DMS53 (cell line): ENCODE results near the gene ZNF12.

Experiments
- DNase-seq: peaks from one replicate; lab custom pipeline; 2025; lab: John Stamatoyannopoulos, UW

The ZNF12 gene

DNA sequence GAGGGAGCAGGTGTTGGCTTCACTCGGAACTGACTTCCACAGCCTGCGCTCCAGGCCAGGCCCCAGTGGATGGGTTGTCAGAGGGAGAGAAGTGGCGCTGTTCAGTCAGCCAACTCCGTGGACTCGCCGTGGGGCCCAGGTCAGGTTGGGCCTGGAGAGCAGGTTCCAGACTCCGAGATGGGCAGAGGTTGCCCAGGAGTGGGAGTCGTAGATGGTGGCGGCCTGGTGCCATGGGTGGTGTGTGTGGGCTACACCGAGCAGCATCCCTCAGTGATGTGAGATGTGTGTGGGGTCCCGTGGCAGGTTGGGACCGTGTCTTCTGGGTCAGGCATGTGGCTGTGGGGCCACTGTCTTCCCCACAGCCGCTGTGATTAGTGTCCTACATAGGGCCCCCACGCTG is 59.2 kb downstream of the ZNF12 start:
- DNase-seq: no peak

DNA sequence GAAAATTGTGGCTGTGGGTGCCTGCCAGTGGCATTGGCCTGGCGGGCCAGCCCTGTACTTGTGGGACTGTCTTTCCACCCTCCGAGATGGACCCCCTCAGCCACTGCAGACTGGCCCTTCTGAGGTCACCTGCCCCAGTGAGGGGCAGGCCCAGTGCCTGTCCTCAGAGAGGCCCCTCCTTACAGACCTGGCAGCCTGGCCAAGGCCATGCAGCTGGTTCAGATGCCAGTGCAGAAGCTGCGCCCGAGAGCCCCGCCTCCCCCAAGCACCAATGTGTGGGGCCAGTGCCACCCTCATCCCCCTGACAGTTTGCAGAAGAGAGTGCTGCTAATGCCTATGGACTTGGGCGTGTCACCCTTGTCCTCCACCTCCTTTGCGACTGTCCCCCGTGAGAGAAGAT is 59.7 kb downstream of the ZNF12 start:
- no peak for DNase-seq

DNA sequence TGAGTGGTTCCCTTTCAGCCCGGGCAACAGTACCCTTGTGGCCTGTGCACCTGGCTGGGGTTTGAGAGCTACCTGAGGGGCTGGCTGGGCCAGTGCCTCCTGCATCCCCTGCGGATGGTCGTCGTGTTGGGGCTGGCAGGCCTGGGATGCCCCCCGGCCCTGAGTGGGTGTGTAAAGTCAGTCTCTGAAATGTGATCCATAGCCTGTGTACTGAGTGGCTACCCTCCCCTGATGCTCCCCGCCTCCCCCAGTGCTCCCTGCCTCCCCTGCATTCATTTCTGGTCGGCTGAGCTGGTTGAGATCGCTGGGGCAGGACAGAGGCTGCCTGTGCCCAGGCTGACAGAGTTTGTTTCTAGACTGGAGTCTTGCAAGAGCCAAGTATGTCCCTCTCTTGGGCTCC is 60.3 kb downstream of the ZNF12 start:
- DNase-seq: no peak

DNA sequence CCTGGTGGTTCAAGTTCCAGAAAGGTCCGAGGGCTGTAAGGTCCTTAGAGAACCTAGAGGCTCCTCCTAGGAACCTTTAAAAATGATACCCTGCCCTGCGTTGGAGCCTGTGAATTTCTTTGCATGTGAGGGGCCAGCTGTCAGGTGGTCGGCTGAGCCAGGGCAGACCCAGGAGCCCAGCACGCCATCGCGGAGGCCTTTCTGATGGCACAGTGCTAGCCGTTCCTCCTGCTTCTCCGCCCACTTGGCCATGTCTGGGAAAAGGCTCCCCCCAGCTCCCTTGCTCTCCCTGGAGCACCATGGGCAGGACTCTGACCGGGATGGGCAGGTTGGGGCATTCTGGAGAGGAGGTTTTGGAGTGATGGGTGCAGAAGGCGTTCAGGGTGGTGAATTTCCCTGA is 62.0 kb downstream of the ZNF12 start:
- DNase-seq: no peak

DNA sequence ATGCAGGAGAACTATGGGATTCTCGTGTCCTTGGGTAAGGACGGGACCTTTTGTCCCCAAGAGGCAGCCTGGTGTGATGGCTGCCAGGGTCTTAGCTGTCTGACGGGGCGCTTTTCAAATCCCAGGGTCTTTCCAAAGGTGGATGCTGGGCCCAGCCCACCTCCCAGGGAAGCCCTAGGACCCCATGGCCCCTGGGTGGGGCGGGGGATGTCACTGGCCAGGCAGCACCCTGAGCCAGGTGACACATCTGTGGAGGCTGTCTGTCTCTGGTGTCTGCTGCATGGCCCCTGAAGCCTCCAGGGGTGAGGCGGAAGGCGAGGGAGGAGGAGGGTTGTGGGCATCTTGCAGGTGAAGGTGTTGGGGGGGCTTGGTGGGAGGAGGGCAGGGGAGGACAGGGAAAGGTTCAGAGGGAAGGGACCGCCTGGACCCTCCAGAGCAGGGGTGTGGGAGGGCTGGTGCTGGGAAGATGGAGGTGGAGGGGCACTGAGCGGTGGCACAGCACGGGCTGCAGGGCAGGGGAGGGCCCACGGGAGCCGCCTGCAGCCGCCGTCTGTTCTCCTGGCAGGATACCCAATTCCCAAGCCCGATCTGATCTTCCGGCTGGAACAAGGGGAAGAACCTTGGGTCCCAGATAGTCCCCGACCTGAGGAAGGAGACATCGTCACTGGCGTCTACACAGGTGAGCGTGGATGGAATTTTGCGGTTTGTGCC is 62.7 kb downstream of the ZNF12 start:
- no peak for DNase-seq

DNA sequence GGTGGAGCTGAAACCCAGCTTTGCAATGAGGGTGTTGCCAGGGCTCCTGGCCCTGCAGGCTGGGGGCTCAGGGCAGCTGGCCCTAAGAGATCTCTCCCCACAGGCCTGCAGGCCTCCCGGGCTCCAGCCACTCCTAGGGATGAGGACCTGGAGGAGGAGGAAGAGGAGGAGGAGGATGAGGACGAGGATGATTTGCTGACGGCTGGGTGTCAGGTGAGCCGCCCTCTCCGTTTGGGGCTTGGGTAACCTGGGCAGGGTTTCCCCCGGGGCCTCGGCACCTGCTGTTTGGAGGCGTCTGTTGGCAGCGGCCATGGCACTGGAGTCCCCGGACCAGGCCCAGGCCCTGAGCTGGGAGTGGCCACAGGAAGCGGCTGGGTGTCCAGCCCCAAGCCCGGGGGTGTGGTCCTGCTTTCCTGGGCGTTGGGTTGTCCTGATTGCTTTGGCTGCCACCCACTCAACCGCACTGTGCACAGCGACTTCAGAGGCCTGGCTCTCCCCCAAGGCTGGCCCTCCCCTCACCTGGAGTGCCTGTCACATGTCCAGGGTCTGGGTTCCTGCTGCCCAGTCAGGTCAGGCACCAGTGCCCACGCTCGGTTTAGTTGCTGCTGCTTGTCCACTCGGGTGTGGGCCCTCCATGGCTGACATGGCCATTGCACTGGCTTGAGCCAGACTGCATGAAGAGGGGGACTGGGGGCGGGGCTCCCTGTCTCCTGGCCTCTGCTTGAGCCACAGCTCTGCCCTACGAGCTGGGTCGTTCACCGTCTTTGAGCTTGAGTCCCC is 63.7 kb downstream of the ZNF12 start:
- no peak for DNase-seq

DNA sequence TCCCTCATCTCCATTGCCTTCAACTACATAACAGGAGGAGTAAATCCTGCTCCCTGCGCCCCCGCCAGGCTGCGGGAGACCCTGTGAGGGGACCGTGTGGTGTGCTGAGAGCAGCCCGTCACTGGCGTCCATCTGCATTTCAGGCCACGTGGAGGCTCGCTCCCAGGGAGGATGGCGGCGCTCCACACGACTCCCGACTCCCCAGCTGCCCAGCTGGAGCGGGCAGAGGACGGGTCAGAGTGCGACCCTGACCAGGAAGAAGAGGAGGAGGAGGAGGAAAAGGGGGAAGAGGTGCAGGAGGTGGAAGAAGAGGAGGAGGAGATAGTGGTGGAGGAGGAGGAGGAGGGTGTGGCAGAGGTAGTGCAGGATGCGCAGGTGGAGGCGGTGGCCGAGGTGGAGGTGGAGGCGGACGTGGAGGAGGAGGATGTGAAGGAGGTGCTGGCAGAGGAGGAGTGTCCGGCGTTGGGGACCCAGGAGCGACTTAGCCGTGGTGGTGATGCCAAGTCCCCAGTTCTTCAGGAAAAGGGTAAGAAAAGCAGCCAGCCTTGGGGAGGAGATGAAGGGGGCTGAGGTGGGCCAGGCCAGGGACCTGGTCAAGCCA is 64.4 kb downstream of the ZNF12 start:
- DNase-seq: no peak

DNA sequence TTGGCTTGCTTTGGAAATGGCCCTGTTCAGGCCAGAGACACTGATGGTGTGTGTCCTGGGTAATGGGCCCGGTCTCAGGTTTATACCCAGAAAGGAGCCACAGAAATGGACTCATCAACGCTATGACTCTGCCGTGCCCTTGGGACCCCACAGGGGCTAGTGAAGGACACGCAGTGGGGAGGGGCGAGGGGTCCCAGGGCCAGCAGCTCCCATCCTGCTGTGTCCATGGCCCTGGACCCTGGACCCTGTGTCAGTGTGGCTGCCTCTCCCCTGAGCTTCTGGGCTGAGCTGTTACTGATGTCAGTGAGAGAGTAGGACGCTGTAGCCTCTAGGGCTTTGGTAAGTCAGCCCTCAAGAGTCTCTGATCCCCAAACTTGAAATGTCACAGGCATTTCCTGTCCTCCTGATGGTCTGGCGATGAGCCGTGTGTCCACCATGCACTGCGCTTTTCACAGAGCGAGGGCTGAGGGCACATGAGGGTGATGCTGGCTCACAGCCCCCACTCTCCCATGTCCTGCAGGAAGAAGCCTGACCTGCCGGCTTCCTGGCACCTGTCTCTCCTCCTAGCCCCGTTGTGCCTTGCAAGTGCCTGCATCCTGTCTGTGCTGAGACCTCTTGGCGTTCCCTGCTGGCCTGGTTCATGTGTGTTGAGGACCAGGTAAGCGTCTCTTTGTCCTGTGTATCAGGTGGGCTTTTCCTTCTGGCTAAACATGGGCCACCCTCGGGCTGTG is 65.3 kb downstream of the ZNF12 start:
- DNase-seq: no peak

DNA sequence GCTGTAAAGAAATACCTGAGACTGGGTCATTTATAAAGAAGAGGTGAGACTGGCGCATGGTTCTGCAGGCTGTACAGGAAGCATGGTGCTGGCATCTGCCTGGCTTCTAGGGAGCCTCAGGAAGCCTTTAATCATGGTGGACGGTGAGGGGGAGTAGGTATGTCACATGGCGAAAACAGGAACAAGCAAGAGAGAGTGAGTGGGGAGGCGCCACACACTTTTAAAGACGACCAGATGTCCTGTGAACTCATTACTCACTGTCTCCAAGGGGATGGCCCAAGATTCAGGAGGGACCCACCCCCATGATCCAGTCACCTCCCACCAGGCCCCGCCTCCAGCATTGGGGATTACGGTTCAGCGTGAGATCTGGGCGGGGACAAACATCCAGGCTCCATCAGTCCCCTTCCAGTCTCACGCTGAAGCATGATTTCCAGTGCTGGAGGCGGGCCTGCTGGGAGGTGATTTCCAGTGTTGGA is 66.5 kb downstream of the ZNF12 start:
- no peak for DNase-seq

DNA sequence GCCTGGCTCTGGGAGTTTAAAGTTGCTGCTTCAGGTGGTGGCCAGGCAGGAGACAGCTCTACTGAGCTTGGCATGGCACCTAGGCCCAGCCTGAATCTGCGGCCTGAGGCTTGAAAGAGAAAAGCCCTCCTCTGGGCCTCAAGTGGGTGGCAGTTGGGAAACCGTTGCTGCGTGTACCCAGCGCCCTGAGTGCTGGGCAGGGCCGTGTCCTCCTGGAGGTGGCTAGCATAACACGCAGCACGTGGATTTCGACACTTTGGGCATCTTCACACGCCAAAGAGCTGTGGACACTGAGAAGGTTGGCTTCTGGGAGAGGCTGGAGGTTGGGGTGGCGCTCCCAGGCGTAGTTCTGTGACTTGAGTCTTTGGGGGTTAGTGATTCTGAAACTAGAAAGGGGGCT is 67.1 kb downstream of the ZNF12 start:
- DNase-seq: no peak

DNA sequence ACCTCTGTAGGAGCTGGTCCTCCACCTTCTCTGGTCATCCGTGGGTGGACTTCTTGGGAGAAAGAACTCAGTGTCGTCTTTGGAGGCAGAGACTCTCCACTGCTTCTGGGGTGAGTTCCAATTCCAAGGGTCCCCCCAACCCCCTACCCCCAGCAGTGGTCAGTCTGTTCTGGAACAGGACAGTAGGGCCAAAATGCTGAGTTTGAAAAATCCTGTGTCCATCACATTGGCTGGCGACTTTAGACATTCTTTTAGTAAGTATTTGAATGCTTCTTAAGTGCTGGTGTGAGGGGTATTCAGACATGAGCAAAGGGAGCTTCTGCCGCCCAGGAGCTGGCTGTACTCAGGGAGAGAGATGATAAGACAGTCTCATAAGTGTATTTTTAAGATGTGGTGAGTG is 67.7 kb downstream of the ZNF12 start:
- no peak for DNase-seq
